D341Med (cell line): ENCODE data around the gene CELF5.
"Not testable (repeated sequence)": the region's sequence is repeated elsewhere in the genome, so short reads cannot be mapped to it uniquely, and the experiment has no call there.

Experiments
- DNase-seq: peaks from one replicate; pipeline ENCODE4 v3.0.0; 2012; ENCODE audit warnings: low spot score

Gene CELF5

GRCh38 chr19:3274245-3274941 is 49.9 kb downstream of the CELF5 start:
- DNase-seq, result no peak

DNA sequence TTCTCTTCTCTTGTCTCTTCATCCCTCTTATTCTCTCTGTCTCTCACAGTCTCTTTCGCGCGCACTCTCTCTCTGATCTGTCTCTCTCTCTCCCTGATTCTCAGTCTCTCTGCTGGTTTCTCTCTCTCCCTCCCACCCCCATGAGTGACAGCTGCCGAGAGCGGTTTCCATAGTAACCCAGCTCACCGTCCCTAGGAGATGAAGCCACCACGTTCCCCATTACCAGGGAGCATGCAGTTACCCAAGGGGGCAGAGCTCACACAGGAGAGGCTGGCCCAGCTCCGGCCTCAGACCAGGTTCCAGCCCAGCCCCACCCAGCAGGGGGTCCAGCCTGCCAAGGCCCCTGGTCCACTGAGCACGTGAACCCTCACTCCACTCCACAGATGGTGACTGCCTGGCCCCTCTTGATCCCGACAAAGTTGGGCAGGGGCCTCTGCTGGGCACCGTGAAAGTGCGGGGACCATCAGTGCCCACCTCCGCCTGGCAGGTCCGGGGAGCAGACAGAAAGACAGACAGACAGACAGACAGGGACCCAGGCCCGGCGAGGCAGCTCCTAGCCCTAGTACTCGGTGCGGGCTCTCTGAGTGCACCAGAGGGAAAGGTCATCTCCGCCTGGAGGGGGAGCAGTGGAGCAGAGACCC is 50.6 kb downstream of the CELF5 start:
- no peak for DNase-seq

- DNase-seq, result peak; percentile 98
These were observed 51.3 kb downstream of the CELF5 start for GRCh38 chr19:3275583-3276340.

- DNase-seq, result peak; percentile 84
These were observed 51.9 kb downstream of the CELF5 start for GRCh38 chr19:3276341-3276799.

DNA sequence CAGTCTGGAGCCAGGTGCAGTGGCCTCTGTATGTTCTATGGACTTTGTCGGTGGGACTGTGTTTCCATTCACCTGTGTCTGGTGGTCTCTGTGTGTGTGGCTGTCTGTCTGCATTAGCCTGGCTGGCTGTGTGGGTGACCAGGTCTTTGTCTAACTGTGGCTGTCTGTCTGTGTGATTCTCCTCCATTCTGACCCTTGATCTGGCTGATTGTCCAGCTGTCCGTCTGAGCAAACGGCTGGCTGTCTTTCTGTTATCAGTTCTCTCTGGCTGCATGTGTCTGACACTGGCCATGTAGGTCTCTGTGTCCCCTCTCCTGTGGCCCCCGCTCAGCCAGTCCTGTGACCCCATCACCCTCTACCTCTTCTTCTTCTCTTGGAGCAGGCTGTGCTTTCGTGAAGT is 53.2 kb downstream of the CELF5 start:
- DNase-seq, result no peak

DNA sequence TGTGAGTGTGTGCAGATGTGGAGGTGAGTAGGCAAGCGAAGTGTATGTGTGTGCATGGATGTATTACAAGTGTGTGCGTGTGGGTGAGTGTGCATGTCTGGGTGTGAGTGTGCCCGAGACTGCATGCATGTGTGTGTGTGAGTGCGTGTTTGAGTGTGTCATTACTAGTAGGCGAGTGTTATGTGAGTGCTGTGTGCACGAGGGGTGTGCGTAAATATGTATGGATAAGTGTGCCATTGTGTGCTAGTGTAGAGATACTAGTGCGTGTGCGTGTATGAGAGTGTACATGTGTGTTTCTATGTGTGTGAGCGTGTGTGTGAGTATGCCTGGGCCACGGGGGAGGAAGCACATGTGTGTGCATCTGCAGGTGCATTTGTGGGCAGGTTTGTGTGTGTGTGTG is 53.8 kb downstream of the CELF5 start:
- no peak for DNase-seq

DNA sequence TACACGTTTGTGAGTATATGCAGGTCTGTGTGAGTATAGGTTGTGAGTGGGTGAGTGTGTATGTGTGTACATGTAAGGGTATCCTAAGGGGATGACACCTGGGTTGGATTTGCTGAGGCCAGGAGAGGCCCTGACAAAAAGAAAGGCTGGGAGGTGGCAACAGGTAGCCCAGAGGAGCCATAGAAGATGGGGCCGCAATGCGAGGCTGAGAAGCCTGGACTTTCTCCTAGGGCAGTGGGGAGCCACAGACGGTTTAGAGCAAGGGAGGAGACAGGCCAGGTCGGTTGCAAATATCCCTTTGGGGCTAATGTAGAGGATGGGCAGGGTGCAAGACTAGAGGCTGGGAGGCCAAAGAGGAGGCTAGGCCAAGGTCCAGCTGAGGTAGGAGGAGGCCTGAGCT is 54.3 kb downstream of the CELF5 start:
- no peak for DNase-seq

DNA sequence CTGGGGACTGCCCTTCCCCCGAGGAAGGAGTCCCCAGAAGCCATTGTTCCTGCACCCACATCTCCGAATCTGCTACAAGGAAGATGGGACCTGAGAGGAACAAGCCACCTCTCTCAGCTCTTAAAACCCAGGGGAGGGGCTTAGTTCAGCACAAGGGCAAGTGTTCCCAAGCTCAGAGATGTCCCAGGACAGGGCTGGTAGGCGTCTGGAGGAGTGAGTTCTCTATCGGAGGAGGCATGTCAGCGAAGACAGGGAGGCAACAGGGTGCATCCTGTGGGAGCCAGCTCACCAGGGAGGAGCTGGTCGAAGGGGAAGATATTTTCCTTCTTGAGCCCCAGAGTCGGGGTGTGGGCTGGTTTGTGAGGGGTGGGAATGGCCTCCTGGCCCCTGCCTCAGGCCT is 54.8 kb downstream of the CELF5 start:
- DNase-seq, result no peak

- DNase-seq, result no peak
These were observed 56.6 kb downstream of the CELF5 start for GRCh38 chr19:3281026-3281425.

DNA sequence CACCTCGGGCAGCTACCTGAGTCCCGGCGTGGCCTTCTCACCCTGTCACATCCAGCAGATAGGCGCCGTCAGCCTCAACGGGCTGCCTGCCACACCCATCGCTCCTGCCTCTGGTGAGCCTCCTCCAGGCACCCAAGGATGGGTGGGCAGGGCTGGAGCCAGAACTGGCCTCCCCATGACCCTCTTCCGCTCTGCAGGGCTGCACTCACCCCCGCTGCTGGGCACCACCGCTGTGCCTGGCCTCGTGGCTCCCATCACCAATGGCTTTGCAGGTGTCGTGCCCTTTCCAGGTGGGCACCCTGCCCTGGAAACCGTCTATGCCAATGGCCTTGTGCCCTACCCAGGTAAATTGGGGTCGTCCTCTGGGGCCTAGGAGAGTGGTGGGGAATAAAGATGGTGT is 57.7 kb downstream of the CELF5 start:
- no peak for DNase-seq

DNA sequence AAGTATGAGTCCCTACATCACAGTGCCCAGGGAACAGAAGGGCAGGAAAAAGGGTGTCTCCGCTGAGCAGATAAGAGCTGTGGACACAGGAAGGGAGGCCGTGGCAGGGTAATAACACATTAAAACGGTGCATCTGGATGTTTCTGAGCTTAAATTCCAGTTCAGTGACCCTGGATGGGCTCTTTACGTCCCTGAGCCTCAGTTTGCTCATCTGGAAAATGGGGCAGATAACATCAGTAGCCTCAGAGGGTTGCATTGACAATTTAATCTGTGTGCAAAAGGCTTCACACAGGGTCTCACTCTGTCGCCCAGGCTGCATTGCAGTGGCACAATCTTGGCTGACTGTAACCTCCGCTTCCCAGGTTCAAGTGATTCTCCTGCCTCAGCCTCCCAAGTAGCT is 58.1 kb downstream of the CELF5 start:
- DNase-seq, result no peak

GRCh38 chr19:3283246-3283751 is 58.8 kb downstream of the CELF5 start:
- no peak for DNase-seq

DNA sequence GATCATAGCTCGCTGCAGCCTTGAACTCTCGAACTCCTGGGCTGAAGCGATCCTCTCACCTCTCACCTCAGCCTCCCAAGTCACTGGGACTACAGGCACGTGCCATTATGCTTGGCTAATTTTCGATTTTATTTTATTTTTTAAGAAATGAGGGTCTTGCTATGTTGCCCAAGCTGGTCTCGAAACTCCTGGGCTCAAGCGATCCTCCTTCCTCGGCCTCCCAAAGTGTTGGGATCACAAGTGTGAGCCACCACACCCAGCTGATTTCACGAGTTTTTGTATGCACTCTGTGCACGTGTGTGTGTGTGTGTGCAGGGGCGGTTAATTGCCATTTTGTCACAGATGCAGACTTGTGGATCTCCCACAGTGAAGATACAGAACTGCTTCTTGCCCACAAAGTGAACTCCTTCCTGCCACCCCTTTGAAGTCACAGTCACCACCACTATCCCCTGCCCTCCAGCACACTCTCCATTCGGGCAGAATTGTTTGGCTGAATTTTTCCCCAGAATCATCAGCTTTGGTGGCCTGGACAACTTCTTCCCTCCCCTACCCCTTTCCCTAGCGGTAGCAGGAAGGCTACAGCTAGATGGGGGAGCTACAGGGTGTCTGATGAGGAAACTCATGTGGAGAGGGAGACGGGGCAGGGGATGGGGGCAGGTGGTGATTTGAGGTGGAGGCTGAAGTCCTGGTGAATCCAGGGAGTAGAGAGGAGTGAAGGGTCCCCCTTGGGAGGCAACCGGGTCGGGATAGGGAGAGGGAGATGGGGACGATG is 59.6 kb downstream of the CELF5 start:
- DNase-seq, result no peak

- peak; percentile 88 for DNase-seq
These were observed 60.5 kb downstream of the CELF5 start for GRCh38 chr19:3284759-3285646.

GRCh38 chr19:3285647-3286176 is 61.3 kb downstream of the CELF5 start:
- DNase-seq, result peak; percentile 87

GRCh38 chr19:3287814-3288213 is 63.4 kb downstream of the CELF5 start:
- no peak for DNase-seq

GRCh38 chr19:3288437-3288836 is 64.0 kb downstream of the CELF5 start:
- DNase-seq, result not testable (repeated sequence)

- DNase-seq, result no peak
These were observed 65.6 kb downstream of the CELF5 start for GRCh38 chr19:3289971-3290569.

DNA sequence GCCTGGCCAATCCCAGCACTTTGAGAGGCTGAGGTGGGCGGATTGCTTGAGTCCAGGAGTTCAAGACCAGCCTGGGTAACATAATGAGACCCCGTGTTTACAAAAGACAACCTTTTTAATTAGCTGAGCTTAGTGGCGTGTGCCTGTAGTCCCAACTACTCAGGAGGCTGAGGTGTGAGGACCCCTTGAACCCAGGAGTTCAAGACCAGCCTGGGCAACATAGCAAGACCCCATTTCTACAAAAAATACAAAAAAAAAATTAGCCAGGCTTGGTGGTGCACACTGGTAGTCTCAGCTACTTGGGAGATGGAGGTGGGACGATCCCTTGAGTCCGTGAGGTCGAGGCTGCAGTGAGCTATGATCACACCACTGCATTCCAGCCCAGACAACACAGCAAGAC is 66.4 kb downstream of the CELF5 start:
- DNase-seq, result not testable (repeated sequence)

DNA sequence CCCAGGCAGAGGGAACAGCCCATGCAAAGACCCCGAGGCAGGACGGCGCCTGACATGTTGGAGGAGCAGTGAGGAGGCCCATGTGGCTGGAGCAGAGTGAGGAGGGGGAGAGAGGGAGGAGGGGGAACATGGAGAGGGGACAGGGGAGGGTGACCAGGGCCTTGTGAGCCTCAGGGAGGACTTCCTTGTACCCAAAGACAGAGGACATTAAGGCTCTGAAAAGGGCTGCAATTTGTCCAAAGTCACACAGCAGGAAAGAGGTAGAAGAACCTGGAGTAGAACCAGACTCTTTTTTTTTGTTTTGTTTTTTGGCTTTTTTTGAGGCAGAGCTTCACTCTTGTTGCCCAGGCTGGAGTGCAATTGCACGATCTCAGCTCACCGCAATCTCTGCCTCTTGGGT is 67.2 kb downstream of the CELF5 start:
- no peak for DNase-seq
